AG09319 (cell line): ENCODE results near the gene PRR16.

Source experiments
- DNase-seq: peaks from one replicate; pipeline ENCODE4 v3.0.0-alpha.2; 2010; ENCODE audit warnings: low read depth; ENCODE audit errors: extremely low read depth
- TF ChIP-seq, protein P1 (sequence below): IDR thresholded peaks from 2 replicates; pipeline ENCODE4 v1.5.1; 2011; ENCODE audit warnings: low read depth, mild to moderate bottlenecking, inconsistent platforms, low read length, moderate library complexity

The PRR16 gene

DNA sequence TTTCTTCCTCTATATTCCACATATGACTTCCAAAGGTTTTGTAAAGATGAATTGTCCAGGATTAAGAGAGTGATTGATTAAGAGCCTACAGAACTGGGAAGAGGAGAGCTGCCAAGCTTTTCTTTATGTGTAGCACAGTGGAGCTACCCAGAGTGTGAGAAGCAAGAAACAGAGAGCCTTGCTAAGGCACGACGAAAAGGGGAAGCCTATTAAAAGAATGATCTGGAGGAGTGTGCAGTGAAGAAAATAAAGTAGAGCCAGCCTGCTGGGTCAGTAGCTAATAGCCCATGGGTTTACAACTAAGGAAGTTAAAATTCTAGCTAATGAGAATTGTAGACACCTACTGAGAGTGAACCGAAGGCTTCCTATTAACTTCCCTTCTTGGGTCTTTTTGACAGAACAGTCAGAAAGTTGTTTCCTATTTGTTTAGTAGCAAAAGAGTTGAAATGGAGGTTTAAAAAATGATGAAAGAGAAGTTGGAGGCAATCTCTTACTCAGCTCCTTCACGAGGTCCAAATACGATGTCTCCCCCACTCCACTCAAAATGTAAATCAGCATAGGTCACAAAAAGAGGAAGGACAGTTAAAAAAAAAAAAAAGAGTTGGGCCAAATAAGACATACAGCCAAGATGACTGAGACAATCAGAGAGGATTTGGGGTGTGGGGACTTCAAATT is 957 bp upstream of the PRR16 start:
- no peak for DNase-seq
- TF ChIP-seq, protein P1, sequence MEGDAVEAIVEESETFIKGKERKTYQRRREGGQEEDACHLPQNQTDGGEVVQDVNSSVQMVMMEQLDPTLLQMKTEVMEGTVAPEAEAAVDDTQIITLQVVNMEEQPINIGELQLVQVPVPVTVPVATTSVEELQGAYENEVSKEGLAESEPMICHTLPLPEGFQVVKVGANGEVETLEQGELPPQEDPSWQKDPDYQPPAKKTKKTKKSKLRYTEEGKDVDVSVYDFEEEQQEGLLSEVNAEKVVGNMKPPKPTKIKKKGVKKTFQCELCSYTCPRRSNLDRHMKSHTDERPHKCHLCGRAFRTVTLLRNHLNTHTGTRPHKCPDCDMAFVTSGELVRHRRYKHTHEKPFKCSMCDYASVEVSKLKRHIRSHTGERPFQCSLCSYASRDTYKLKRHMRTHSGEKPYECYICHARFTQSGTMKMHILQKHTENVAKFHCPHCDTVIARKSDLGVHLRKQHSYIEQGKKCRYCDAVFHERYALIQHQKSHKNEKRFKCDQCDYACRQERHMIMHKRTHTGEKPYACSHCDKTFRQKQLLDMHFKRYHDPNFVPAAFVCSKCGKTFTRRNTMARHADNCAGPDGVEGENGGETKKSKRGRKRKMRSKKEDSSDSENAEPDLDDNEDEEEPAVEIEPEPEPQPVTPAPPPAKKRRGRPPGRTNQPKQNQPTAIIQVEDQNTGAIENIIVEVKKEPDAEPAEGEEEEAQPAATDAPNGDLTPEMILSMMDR = no peak

DNA sequence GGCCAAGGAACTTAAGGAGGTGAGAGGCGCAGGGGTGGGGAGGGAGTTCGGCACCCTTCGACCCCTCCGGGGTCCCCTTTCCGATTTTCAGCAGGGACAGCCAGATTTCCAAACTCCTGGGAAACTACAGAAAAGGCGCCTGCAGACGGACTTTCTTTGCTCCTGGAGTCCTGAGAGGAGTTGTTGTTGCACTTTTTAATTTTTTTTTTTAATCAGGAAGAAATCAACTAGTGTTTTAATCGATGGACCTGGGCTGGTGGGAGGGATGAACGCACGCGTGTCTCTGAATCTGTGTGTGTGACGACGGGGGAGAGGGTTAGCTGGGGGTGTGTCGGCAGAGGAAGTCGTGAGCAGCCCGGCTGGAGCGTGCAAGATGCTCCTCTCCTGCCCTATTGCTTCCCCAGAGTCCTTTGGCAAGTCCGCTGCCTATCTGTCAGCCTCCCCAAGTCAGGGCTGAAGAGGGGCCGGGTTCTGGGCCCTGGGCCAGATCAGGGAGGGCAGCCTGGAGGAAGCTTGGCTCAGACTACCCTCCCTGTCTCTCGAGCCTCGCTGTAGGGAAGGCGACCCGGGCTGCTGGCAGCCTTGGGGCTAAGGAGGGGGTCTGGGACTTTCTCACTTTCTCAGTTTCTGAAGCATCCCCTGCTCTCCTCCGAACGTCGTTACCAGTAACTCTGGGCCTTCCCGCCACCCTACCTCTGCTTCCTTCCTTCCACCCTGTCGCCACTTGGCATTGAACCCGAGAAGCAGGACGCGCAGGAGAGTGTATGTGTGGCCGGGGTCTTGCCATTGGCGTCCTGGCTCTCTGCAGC is 731 bp downstream of the PRR16 start:
- DNase-seq = no peak
- TF ChIP-seq, protein P1 = no peak

DNA sequence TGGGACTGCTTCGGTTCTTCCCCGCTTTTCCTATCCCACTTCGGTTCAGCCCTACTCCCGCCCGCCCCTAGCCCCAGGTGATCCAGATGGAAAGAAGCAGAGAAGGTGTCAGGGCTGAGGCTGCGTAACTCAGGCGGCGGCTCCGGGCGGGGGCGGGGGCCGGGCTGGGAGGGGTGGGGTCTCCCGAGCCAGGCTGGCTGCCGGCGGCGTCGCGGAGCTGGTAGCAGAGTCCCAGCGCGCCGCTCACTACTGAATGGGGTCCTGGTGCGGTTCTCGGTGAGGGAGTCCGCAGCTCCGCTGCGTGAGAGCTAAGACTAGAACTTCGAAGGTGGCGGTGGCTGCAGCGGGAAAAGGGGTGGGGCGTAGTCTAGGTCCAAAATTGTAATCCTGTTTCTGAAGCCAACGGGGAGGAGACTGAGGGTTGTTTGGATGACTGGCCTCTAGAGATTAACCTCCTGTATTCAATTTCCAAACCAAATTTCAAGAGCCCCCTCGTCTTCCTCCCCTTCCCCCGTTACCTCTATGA is 1.4 kb downstream of the PRR16 start:
- DNase-seq = no peak
- TF ChIP-seq, protein P1 = no peak

DNA sequence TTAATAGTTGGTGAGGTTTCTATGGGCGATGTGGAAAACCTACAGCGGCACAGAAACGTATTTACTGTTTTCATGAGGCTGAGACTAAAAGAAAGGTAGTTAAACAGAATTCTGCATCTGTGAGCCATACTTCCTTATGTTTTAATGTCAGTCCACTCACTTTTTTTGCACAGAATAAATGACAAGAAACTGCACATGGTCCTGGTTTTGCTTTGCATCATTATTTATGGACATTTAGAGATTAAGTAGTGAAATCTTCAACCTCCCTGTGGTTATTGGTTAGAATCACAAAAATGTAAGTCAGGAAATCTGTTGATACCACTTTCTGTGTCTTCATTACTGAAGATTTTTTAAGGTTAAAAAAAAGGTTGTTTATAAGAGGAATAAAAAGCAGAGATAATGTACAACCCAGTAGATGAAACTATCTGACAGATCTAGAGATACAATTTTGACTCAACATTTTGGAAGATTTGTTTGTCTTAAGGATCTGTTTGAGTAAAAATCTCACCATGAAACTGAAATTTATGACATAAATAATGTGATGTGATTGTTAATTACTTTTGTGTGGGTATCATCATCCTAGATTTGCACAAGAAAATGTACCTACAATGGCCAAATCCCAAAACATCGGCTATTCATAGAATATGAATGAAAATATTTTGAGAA is 2.4 kb downstream of the PRR16 start:
- TF ChIP-seq, protein P1 = no peak
- no peak for DNase-seq

DNA sequence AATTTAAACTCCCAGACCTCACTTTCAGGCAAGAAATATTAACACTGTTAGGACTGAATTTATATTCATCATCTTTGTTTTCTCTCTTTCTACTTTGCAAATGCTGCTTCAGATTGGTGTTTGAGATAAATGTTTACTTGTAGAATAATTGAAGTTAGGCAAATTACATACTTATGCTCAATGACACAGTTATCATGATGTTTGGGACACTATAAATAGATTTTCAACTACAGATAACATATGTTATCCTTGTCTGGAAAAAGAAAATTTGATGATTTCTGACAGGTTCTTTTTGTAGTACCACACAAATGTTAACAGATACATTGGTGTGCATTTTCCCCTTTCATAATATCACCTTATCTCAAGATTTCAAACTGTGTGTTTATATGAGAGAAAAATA is 7.9 kb downstream of the PRR16 start:
- no peak for DNase-seq
- TF ChIP-seq, protein P1 = no peak

DNA sequence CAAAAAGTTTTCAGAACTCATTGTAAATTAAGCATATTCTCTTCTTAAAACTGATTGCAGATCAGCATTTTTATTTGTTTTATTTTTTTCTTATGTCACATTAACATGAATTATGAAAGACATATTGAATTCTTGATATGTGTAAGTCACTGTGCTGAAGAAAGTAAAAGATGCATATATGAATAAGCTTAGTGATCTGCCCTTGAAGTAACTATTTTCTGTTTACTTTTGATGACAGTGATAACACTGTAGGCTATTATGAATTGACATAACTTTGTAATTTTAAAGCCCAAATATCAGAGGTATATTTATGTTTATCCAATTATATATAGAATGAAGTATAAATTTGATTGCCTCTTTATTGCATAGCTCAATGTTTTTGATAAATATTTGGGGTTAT is 8.8 kb downstream of the PRR16 start:
- DNase-seq = no peak
- TF ChIP-seq, protein P1 = no peak
